ENCODE results near the gene NR3C2. TPM values are rescaled to one million over a fixed set of nuclear protein-coding genes. Genes with fewer than 3 reads are reported as not detected.

Gene NR3C2
- total RNA-seq, 2 donors from 2014 or later = 0.44 to 0.82 TPM

- DNase-seq = no peak
- H3K9me3 Mint-ChIP-seq = no peaks in the 10 kb centered on the region
- WGBS, 2 experiments (ENCODE audit: insufficient coverage in 1 of 2, insufficient read length in 1 of 2) = 57 to 93% methylated on average over 1 of the region's 1 CpG
- Histone ChIP-seq H3K27me3 (ENCODE audit: control insufficient read depth, insufficient read depth, low read length, poor library complexity, severe bottlenecking) (no peaks in the 10 kb centered on the region), H3K9me3 (ENCODE audit: control insufficient read depth, low read length) (no peaks in the 10 kb centered on the region), H3K9ac (ENCODE audit: extremely low read depth, low read length, poor library complexity, severe bottlenecking) (no peak overlapping the region), H3K4me3 (ENCODE audit: low read length) (no peak overlapping the region), H3K4me1 (ENCODE audit: control insufficient read depth, insufficient read depth, low read length) (peaks cover 8% of the 10 kb centered on the region), H3K27ac (ENCODE audit: low read depth, low read length) (no peak overlapping the region), H3K36me3 (ENCODE audit: control insufficient read depth, insufficient read depth, low read length) (no peaks in the 10 kb centered on the region)
- H3K4me1 Mint-ChIP-seq = peaks cover 17% of the 10 kb centered on the region
- TF ChIP-seq CTCF (conservative IDR thresholded peaks at IDR 0.05) = no peak
- no peaks in the 10 kb centered on the region for H3K36me3 Mint-ChIP-seq (ENCODE audit: low read depth)
- H3K27me3 Mint-ChIP-seq (ENCODE audit: insufficient read depth) = no peaks in the 10 kb centered on the region
- H3K4me3 Mint-ChIP-seq = no peak overlapping the region
- no peak overlapping the region for H3K27ac Mint-ChIP-seq
Measured at GRCh38 chr4:148225639-148226038, 216.6 kb downstream of the NR3C2 start.

- Mint-ChIP-seq H3K4me1 (peaks cover 13% of the 10 kb centered on the region), H3K27ac (no peak overlapping the region), H3K9me3 (no peaks in the 10 kb centered on the region), H3K27me3 (ENCODE audit: insufficient read depth) (no peaks in the 10 kb centered on the region), H3K36me3 (ENCODE audit: low read depth) (no peaks in the 10 kb centered on the region), H3K4me3 (no peak overlapping the region)
- TF ChIP-seq CTCF (conservative IDR thresholded peaks at IDR 0.05) = no peak
- Histone ChIP-seq H3K9me3 (ENCODE audit: control insufficient read depth, low read length) (no peaks in the 10 kb centered on the region), H3K4me1 (ENCODE audit: control insufficient read depth, insufficient read depth, low read length) (peaks cover 8% of the 10 kb centered on the region), H3K9ac (ENCODE audit: extremely low read depth, low read length, poor library complexity, severe bottlenecking) (no peak overlapping the region), H3K4me3 (ENCODE audit: low read length) (no peak overlapping the region), H3K36me3 (ENCODE audit: control insufficient read depth, insufficient read depth, low read length) (no peaks in the 10 kb centered on the region), H3K27ac (ENCODE audit: low read depth, low read length) (no peak overlapping the region), H3K27me3 (ENCODE audit: control insufficient read depth, insufficient read depth, low read length, poor library complexity, severe bottlenecking) (no peaks in the 10 kb centered on the region)
- 72 to 88% methylated on average over 1 to 3 of the region's 3 CpGs for WGBS, 2 experiments (ENCODE audit: insufficient coverage in 1 of 2, insufficient read length in 1 of 2)
- DNase-seq = no peak
Measured at GRCh38 chr4:148224476-148224875, 217.7 kb downstream of the NR3C2 start.

GRCh38 chr4:148222991-148223660 is 219.1 kb downstream of the NR3C2 start:
- Histone ChIP-seq H3K4me1 (ENCODE audit: control insufficient read depth, insufficient read depth, low read length) (peaks cover 8% of the 10 kb centered on the region), H3K9me3 (ENCODE audit: control insufficient read depth, low read length) (no peaks in the 10 kb centered on the region), H3K4me3 (ENCODE audit: low read length) (peak overlapping the region; percentile 47), H3K36me3 (ENCODE audit: control insufficient read depth, insufficient read depth, low read length) (no peaks in the 10 kb centered on the region), H3K27me3 (ENCODE audit: control insufficient read depth, insufficient read depth, low read length, poor library complexity, severe bottlenecking) (no peaks in the 10 kb centered on the region), H3K27ac (ENCODE audit: low read depth, low read length) (no peak overlapping the region), H3K9ac (ENCODE audit: extremely low read depth, low read length, poor library complexity, severe bottlenecking) (no peak overlapping the region)
- Mint-ChIP-seq H3K27ac (no peak overlapping the region), H3K27me3 (ENCODE audit: insufficient read depth) (no peaks in the 10 kb centered on the region), H3K4me1 (peaks cover 10% of the 10 kb centered on the region), H3K4me3 (no peak overlapping the region), H3K9me3 (no peaks in the 10 kb centered on the region), H3K36me3 (ENCODE audit: low read depth) (no peaks in the 10 kb centered on the region)
- DNase-seq = no peak
- TF ChIP-seq CTCF (conservative IDR thresholded peaks at IDR 0.05) = no peak
- 84 to 85% methylated on average over 2 to 8 of the region's 8 CpGs for WGBS, 2 experiments (ENCODE audit: insufficient coverage in 1 of 2, insufficient read length in 1 of 2)
